NCI-H2171 treated with DMSO at 0.1 percent for 48 hours (cell line): ENCODE results near the gene SPG11.
"Not testable (repeated sequence)": the region's sequence is repeated elsewhere in the genome, so short reads cannot be mapped to it uniquely, and the experiment has no call there.

Source experiments
- DNase-seq: peaks from one replicate; lab custom pipeline; 2025; lab: John Stamatoyannopoulos, UW

Gene SPG11

GRCh38 chr15:44554934-44555723, 108.3 kb downstream of the SPG11 start:
- no peak for DNase-seq

- DNase-seq: no peak
Measured at GRCh38 chr15:44550734-44551133, 112.7 kb downstream of the SPG11 start.

- peak; percentile 53 for DNase-seq
Measured at GRCh38 chr15:44550256-44550655, 113.2 kb downstream of the SPG11 start.

- not testable (repeated sequence) for DNase-seq
Measured at GRCh38 chr15:44549152-44549551, 114.3 kb downstream of the SPG11 start.

GRCh38 chr15:44545913-44546802, 117.3 kb downstream of the SPG11 start:
- no peak for DNase-seq

- DNase-seq: not testable (repeated sequence)
Measured at GRCh38 chr15:44544745-44545144, 118.7 kb downstream of the SPG11 start.

- no peak for DNase-seq
Measured at GRCh38 chr15:44542596-44542995, 120.9 kb downstream of the SPG11 start.

- no peak for DNase-seq
Measured at GRCh38 chr15:44541282-44541958, 122.0 kb downstream of the SPG11 start.

- no peak for DNase-seq
Measured at GRCh38 chr15:44537735-44538240, 125.7 kb downstream of the SPG11 start.

- DNase-seq: peak; percentile 95
Measured at GRCh38 chr15:44536962-44537734, 126.3 kb downstream of the SPG11 start, which contains the start of gene EIF3J. Gene EIF3J (plus strand): TSS chr15:44537147. CDS start chr15:44537195, 48 bp downstream.

- DNase-seq: no peak
Measured at GRCh38 chr15:44536302-44536961, 127.0 kb downstream of the SPG11 start.

- no peak for DNase-seq
Measured at GRCh38 chr15:44535523-44536301, 127.8 kb downstream of the SPG11 start.

GRCh38 chr15:44535092-44535491, 128.4 kb downstream of the SPG11 start:
- no peak for DNase-seq

- DNase-seq: no peak
Measured at GRCh38 chr15:44532689-44533088, 130.8 kb downstream of the SPG11 start.

- not testable (repeated sequence) for DNase-seq
Measured at GRCh38 chr15:44532275-44532674, 131.2 kb downstream of the SPG11 start.

GRCh38 chr15:44530653-44531052, 132.8 kb downstream of the SPG11 start:
- no peak for DNase-seq

GRCh38 chr15:44529864-44530604, 133.4 kb downstream of the SPG11 start:
- no peak for DNase-seq

- no peak for DNase-seq
Measured at GRCh38 chr15:44527241-44527640, 136.2 kb downstream of the SPG11 start.

GRCh38 chr15:44525018-44525417, 138.4 kb downstream of the SPG11 start:
- DNase-seq: no peak
